Inflammatory macrophage treated with lipopolysaccharide for 1 hour (primary cell): ENCODE measurements around the gene USP47.

Source experiments
- DNase-seq, 2 donors: peaks; one replicate each; pipeline ENCODE4 v3.0.0-alpha.2; 2020 to 2022

The USP47 gene

DNA sequence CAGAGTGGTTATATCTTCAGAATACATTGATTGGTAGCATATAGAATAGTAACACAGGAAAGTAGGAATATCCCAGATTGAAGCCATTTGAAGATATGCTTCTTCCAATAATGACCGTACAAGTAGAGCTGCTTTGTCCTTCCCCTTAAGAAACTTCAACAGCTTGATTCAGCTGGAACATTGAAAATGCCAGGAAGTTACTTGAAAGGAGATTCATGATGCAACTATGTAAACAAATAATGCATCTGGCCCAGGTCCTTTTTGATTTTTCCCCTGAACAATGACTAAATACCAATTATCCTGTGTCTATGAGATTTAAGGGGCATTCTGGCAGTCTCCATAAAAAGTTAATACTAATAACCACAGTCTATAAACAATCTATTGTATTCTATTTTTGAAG lies 163.7 kb downstream of the USP47 start:
- no peak for DNase-seq

- DNase-seq = no peak
These were observed 164.9 kb downstream of the USP47 start for GRCh38 chr11:12006552-12007229.

GRCh38 chr11:12007230-12007593 lies 165.4 kb downstream of the USP47 start:
- no peak for DNase-seq

DNA sequence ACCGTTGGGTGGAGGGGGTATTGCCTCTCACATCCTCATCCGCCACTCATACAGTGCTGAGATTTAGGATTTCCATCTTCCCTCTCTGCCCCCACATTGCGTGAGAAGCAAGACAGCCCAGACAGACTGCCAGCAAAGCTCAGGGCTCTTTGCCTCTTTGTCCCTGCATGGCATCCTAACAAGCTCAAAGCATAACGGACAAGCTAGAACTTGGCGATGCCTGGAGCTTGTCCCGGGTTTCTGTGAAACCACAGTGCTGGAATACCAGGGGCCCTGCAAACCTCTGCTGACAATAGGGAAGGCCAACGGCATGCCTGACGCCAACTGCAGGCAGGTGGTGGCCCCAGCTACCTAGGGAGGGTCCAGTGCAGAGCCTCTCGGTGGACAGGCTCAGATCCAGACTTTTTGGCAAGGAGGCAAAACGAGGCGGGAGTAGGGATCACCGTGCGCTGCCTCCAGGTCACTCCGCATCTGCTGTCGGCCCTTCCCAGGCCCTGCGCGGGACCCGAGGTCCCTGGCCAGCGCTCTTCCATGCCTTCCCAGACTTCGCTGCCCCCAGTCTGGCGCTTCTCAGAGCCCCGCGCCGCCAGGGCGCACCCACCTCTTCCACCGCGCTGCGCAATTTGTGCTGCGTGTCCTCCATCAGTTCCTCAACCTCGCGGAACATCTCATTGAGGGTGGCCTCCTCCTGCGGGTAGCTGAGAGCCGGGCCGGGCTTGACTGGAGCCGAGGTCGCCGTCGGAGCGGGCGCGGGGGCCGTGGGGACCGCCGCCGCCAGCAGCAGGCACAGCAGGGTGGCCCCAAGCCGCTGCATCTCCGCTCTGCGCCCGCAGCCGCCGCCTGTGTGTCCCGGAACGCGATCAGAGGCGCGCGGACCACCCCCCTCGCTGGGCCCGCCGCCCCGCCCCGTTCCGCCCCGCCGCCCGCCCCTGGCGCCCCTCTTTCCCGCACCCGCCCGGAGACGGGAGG lies 166.3 kb downstream of the USP47 start, which contains the start of gene DKK3:
DKK3 (minus strand) TSS at position 858 of the 969 bp plus-strand sequence; CDS start at position 814, 44 bp downstream.
- DNase-seq = no peak
